Daoy (cell line): Measurements from ENCODE around the gene SLC44A1. TPM values are rescaled to one million over a fixed set of nuclear protein-coding genes. Genes with fewer than 3 reads are reported as not detected.

Experiments used
- DNase-seq: peaks from one replicate; pipeline ENCODE4 v3.0.0-alpha.2; 2015; ENCODE audit warnings: low read depth
- total RNA-seq: library from RNA; depleted of rRNA; stranded (reverse); fragments of >200 nt; shearing (Covaris generic); gene quantifications from 2 replicates; pipeline ENCODE4 v1.2.3, GENCODE V29; 2014

The SLC44A1 gene
- total RNA-seq, 1 experiment from 2014 or later = 33.3 TPM

DNA sequence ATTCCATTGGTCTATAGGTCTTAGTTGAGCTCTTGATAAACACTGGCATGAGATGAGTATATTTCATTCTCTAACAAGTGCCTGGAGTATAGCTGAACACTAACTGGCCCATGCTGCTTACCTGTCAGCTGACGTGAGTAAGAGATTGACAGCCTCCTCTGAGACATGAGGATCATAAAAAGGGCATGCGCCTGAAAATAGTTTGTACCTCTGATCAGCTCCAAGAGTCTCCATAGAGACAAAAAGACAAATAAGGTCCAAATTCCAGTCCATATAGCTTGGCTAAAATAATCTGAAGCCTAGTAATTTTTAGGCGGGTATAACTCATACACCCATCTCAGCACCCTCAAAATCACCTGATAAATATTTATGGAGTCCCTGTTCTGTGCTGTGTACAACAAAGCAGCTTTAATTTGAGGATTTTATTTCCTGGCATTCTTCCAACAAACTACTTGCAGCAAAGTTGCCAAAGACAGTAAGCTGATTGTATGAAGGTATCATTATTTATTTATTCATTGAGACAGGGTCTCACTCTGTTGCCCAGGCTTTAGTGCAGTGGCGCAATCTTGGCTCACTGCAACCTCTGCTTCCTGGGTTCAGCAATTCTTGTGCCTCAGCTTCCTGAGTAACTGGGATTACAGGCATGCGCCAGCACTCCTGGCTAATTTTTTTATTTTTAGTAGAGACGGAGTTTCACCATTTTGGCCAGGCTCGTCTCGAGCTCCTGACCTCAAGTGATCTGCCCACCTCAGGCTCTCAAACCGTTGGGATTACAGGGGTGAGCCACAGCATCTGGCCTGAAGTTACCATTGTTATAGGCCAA is 187.2 kb downstream of the SLC44A1 start:
- DNase-seq = no peak

DNA sequence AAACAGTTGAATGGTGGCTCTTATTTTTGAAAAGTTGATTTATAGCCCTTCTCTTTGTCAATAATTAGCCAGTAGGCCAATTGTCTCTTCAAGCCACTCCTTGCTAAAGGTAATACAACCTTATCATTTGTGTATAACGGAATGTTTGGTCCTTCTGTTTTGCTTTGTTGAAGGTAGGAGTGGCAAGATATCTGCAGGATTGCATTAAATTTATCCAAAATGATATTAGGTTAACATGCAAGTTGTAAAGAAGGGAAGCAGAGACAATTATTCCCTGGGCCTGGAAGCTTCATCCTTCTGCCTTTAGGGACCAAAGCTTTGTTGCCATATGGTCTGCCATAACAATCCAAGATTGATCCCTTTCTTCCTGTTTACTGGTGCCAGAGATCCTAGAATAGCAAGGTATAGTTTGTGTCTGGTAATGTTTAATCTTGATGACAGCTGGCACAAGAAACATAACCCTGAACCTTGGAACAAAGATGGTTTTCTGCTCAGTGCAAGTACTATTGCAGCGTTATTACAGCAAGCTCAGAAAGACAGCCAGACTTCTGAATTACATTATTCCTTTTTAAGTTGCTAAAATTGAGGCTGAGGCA is 187.9 kb downstream of the SLC44A1 start:
- no peak for DNase-seq

DNA sequence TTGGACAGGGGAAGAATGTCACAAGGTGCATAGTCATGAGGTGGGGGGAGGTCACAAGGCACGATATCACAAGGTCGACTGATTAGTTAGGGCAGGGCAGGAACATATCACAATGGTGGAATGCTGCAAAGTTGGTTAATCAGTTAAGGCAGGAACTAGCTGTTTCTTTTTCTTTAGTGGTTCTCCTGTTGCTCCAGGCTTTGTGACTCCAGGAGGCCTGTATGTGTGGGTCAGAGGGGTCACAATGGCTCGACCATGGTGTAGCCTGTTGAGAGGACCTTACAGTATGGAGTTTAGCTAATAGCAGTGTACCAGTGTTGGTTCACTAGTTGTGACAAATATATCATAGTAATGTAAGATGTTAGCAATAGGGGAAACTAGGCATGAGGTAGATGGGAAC is 191.0 kb downstream of the SLC44A1 start:
- DNase-seq = no peak

DNA sequence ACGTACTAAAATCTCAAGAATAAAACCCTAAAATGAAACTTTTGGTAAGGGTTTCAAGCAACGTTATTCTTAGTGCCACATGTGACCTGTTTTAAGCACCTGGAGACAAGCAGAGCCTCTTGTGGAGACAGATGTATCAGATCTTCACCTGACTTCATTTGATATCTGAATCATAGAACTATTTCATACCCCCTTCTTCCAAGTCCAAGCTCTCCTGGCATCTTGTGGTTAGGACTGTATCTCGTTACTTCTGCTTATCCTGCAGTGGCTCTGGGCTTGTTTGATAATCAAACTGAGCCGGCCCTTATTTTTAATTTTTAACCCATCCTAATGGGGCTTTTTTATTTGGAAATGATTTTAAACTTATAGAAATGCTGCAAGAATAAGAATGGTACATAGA is 192.3 kb downstream of the SLC44A1 start:
- DNase-seq = no peak

DNA sequence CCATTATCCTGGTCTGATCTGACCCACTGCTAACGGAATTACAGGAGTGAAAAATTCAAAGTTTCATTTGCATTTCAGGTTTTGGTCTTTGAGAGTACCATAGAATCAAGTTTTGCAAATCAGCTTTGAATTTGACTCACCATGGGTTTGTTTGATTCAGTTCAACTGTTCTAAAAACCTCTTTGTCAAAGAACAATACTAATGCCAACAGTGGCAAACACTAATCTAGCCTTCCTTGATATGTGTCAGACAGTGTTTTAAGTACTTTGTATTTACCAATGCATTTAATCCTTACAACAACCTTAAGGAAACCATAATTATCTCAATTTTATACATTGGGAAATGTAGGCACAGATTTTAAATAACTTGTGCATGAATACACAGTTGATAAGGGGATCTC is 193.3 kb downstream of the SLC44A1 start:
- DNase-seq = no peak

DNA sequence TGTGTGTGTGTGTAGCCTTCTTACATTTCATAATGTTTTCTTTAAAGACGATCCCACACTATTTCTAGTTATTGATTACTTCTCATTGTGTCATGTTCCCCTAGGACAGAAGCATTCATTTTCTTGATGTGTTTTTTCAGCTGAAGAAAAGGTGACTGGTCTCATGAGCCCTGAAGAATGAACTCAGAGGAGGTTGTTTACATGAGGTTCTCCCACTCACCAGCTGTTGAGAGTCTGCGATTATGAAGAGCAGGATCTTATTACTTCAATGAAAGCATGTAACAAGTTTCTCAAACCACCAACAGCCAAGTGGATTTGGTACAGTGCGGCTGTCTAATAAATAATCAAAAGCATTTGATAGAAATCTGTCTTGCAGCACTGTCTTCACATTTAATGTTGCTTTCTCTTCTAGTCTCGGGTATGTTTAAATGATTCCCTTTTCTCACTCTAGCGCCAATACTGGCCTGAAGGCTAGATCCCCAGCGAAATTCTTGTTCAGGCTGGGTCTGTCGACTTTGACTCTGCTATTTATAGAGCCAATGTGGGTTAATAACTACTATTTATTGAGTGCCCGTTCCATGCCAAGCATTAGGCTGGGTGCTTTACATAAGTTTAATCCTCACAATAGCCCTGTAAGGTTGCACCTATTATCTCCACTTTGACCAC is 193.8 kb downstream of the SLC44A1 start:
- peak; percentile 50 for DNase-seq

DNA sequence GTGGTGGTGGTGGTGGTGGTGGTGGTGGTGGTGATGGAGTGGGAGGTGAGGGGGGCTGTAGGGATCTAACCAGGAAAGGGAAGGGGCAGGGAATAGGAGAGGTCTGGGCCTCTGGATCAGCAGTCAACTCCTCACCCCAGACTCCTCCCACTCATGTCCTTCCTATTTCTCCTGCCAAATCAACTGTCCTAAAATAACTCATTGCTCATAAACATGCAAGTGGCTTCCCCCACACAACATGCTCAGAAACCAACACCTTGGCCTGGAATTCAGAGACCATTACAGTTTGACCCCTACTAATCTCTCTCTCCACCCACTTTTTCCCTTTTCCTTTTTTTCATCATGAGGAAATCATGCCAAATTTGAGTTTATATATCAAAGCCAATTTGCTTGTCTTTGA is 195.0 kb downstream of the SLC44A1 start:
- DNase-seq = no peak

DNA sequence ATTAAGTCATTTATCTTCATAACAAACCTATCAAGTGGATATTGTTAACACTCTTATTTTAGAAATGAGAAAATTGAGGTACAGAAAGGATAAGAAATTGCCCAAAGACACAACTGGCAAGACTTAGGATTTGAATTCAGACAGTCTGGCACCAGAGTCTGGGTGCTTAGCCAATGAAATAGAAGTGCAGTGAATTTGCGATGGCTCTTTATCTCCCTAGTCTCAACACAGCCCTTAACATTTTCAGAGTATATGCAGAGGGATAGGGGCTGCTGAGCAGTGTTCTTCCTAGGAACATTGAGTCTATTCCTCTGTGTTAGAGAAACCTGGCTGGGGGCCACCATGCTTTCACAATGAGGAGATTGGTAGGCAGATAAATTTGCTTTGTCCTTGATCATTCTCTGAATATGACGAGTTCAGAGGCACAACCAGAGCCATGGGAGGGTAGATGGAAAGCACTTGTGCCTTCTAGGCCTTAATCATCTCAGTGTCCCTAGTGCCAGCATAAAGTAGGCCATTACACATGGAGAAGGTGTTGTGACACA is 197.2 kb downstream of the SLC44A1 start:
- no peak for DNase-seq

DNA sequence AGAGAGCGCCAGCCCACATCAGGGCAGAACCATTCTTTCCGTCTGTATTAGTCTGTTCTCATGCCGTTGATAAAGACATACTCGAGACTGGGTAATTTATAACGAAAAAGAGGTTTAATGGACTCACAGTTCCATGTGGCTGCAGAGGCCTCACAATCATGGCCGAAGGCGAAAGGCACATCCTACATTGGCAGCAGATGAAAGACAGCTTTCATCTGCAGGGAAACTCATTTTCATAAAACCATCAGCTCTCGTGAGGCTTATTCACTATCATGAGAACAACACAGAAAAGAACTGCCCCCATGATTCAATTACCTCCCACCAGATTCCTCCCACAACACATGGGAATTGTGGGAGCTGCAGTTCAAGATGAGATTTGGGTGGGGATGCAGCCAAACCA is 198.7 kb downstream of the SLC44A1 start:
- DNase-seq = no peak

DNA sequence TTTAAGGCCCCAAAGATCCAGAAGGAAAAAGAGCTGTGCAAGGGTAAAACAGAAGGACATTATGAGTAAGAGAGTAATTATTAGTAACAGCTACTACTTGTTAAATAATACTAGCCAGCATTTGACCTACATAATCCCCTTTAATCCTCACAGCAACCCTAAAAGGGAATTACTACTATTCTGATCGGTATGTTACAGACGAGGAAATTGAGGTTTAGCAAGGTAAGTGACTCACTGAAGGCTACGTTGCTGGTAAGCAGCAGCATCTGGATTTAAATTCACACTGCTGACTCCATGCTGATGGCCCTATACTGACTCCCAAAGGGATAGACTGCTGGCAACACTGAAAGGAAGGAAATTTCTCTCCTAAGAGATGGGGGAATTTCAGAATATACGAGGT is 199.7 kb downstream of the SLC44A1 start:
- peak; percentile 34 for DNase-seq

DNA sequence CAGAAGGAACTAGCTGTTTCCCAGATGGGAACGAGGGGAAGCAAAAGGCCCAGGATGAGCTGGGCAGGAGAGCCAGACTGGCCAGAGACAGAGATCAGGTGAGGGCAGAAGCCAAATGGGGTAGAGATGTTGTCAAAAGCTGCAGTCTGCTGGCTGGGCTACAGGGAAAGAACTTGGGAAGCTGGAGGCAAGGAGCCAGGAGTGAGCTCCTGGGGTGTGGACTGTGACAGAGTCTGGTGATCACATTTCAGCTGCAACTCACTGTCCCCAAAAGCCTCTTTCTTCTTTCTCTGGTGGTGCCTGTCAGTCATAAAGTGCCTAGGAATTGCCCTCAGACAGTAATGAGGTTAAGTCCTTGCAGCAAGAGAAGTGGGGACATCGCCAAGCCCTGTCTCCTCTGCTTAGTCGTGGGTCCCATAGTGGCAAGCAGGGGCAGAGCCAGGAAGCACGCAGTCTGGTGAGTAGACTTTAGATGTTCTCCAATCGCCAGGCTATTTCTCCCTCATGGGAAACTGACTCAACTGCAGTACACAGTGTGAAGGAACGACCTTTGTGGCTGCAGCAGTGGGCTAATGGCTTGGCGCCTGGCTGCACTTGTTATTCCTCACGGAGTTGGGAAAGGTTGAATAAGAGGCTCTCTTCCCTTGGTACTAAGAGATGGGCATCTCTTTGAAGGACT is 200.9 kb downstream of the SLC44A1 start:
- no peak for DNase-seq

DNA sequence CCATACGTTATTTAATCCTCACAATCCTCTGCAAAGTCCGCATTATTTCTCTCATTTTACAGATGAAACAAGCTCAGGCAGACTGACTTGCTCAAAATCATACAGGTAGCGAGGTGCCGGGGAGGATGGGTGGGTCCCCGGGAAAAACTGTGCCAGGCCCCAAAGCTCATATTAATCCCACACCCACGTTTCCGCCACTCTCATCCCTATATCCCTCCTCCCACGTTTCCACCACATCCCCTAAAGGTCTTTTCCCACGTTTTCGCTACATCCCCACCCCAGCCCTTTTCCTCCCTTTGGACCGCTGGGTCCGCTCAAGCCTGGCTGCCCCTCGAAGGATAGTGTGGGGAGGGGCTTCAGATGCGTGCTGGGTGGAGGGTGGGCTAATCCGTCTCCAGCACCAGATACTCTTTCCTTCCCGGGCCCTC is 202.9 kb downstream of the SLC44A1 start:
- DNase-seq = no peak

DNA sequence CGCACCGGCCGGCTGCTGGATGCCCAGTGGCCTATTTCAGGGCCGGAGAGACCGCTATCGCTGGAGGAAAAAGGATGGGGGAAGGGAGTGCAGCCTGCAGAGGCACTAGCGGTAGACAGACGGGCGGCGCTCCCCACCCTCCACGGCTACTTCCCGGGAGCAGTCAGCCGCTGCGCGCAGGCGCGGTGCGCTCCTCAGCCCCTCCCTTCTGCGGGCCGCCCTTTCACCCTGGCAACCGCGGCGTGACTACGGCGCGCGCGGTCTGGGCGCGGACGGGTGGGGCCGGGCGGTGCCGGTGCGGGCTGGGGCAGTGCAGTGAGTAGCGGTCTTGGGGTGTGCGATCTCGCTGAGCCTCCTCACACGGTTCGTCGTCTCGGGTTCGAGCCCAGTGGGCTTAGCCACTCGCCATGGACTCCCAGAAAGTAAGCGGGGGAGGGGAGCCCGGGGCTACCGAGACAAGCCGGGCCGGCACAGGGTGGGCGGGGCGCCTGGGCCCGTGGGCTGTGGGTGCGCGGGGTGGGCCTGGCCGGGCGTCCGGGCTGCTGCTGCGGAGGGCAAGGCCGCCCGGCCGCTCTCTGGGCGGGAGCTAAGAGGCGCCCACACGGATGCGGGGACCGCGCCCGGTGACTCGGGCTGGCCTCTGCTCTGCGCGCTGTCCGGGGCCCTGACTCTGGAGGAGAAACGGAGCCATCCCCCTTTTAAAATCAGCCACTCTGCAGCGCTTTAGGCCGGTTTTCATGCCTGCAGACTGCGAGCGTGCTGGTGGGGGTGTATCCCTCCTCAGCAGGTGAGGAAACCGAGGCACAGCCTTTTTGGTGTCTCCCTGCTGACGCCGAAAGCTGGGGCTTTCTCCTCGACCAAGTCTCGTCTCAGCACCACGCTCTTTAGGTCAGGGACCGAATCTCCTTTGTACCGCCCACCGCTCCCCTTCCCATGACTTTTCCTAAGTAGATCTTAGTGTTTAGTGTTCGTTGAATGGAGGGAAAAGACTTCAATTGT is 203.7 kb downstream of the SLC44A1 start, which contains the start of gene FSD1L:
Gene FSD1L (plus strand): TSS at position 221 of the 999 bp plus-strand sequence. CDS start 187 bp downstream, at position 408.
- DNase-seq = peak; percentile 98

DNA sequence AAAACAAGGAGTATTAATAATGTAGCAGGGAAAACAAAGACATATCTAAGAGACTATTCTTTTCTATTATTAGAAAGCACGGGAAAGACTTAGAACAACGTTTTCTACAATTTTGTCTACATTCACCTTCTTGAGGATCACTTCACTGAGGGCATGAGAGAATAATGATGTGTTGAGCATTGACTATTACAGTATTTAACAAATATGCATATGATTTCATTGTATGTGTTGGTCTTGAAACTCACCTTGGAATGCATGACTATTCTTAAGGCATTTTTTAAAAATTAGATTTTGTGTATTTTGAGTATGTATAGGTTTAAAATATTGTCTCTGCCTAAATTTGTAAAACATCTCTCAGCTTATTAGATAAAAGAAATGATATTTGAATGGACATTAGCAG is 204.6 kb downstream of the SLC44A1 start:
- DNase-seq = no peak

DNA sequence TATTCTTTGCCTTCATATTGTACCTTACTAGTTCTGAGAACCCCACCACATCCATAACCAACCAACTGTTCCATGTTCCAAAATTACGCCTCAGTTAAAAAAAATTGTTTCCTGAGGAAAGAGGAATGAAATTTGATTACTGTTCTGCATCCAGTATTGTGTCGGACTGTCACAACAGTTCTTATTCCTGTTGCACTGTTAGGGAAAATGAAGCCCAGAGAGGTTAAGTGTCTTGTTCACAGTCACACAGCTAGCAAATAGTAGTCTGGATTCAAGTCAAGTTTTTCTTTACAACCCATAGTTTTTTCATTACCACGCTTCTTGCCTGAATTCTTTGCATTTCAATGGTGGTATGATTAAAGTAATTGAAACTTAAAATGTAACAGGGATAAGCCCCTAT is 207.7 kb downstream of the SLC44A1 start:
- DNase-seq = no peak

DNA sequence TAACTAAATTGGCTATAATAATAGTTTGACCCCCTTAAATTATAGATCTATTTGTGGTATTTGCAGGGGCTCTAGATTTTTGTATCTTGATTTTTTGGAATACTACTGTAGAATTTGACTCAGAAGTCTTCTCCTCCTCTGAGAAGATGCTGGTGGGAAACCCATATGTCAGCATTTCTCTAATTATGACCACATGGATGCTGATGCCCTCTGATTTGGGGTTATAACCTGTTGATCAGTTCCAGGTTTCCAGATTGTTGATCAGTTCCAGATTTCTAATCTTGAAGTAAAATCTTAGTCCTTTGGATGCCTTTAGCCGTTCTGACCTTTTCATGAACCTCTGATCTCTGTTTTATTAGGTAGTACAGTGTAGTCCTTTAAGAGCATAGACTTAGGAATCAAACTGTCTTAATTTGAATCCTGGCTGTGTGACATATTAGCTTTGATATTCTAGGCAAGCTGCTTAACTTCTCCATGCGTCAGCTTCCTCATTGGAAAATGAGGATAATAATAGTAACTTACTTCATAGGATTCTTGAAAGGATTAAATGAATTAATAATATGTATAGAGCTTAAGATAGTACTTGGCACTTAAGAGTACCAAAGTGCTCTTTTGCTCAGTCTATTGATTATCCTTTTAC is 211.5 kb downstream of the SLC44A1 start:
- no peak for DNase-seq

DNA sequence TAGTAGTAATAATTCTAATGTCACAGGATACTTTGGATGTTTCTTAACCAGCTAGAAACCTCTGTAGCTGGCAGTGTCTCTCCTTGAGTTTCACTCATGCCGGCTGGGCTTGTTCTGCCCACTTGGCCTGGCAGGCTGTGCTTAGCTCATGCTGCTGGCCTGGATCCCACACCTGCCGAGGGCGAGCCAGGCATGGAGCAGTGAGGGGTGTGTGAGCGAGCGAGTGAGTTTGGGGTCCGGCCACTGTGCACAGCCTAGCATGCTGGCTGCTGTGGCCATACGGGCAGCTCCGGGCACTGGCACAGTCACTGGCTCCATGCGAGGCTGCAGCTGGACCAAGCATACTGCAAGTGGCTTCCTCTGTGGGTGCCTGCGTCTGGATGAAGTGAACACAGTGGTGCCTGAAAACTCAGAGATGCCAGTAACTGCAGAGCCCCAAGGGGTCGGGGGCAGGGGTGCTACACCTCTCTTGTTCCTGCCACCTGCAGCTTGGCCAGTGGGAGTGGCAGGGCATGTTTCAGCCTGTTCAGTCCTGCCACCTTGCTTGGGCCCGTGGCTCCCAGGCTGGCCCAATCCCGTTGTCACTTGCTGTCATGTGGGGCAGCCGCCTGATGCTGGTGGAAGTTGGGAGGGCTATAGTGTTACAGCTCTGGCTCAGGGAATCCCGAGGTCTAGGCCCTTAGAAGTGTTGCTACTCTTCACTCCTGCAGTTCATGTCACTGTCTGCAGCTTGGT is 213.3 kb downstream of the SLC44A1 start:
- DNase-seq = no peak

DNA sequence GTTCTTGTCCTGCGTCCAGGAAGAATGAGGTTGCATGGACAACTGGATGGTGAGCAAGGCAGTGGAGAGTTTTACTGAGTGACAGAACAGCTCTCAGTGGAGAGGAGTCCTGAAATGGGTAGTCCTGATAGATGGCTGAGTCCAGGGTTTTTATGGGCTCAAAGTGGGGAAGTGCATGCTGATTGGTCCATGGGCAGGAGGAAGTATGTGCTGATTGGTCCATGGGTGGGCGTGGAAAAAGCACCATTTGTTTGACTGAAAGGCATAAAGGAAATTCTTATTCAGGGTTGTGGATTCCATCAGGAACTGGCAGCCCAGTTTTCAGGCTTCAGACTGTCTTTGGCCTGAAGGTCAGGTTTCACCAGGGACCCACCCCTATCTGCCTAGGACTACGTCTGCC is 214.0 kb downstream of the SLC44A1 start:
- no peak for DNase-seq

DNA sequence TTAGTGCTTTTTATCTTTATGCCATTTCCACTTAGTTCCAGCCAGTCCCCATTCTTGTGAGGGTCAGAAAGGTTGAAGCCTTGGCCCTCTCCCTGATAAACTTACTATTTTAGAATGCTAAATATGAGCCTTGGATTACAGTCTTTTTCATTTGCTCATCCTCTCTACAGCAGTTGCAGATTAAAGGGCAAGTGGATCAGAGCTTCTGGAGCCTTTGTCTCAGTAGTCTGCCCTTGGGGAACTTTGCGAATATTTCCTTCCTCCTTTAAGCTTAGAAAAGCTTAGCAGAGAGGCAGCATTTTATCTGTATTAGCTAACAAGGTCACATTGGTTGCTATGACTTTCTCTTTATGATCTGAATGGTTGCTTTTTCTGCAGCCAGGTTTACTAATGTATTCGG is 214.9 kb downstream of the SLC44A1 start:
- DNase-seq = no peak
